ENCODE results near the gene VWA1.
"Not testable (repeated sequence)": the region's sequence is repeated elsewhere in the genome, so short reads cannot be mapped to it uniquely, and the experiment has no call there.

VWA1 gene

GRCh38 chr1:1422465-1423244 is 12.8 kb upstream of the VWA1 start:
- no peak for DNase-seq (ENCODE audit: low read depth)

GRCh38 chr1:1423245-1423597 is 12.3 kb upstream of the VWA1 start:
- no peak for DNase-seq (ENCODE audit: low read depth)

GRCh38 chr1:1424707-1425106 is 10.8 kb upstream of the VWA1 start:
- DNase-seq (ENCODE audit: low read depth) = no peak

GRCh38 chr1:1425426-1425752 is 10.1 kb upstream of the VWA1 start:
- no peak for DNase-seq (ENCODE audit: low read depth)

GRCh38 chr1:1425753-1426495 is 9.6 kb upstream of the VWA1 start:
- DNase-seq (ENCODE audit: low read depth) = no peak

- no peak for DNase-seq (ENCODE audit: low read depth)
Observed at GRCh38 chr1:1426496-1427105, 8.9 kb upstream of the VWA1 start.

- DNase-seq (ENCODE audit: low read depth) = no peak
Observed at GRCh38 chr1:1427106-1427819, 8.2 kb upstream of the VWA1 start.

- no peak for DNase-seq (ENCODE audit: low read depth)
Observed at GRCh38 chr1:1427820-1428148, 7.7 kb upstream of the VWA1 start.

- no peak for DNase-seq (ENCODE audit: low read depth)
Observed at GRCh38 chr1:1428174-1428573, 7.3 kb upstream of the VWA1 start.

GRCh38 chr1:1428967-1429366 is 6.5 kb upstream of the VWA1 start:
- DNase-seq (ENCODE audit: low read depth) = not testable (repeated sequence)

GRCh38 chr1:1429671-1430073 is 5.8 kb upstream of the VWA1 start:
- no peak for DNase-seq (ENCODE audit: low read depth)

GRCh38 chr1:1430114-1430982 is 5.1 kb upstream of the VWA1 start:
- no peak for DNase-seq (ENCODE audit: low read depth)

GRCh38 chr1:1430992-1431844 is 4.3 kb upstream of the VWA1 start:
- DNase-seq (ENCODE audit: low read depth) = no peak

GRCh38 chr1:1431845-1432273 is 3.6 kb upstream of the VWA1 start:
- DNase-seq (ENCODE audit: low read depth) = no peak

GRCh38 chr1:1432274-1432950 is 3.1 kb upstream of the VWA1 start:
- no peak for DNase-seq (ENCODE audit: low read depth)

GRCh38 chr1:1432951-1433803 is 2.3 kb upstream of the VWA1 start:
- no peak for DNase-seq (ENCODE audit: low read depth)

GRCh38 chr1:1433804-1434130 is 1.7 kb upstream of the VWA1 start:
- DNase-seq (ENCODE audit: low read depth) = no peak

- DNase-seq (ENCODE audit: low read depth) = no peak
Observed at GRCh38 chr1:1434131-1434823, 1.2 kb upstream of the VWA1 start.

- no peak for DNase-seq (ENCODE audit: low read depth)
Observed at GRCh38 chr1:1434824-1435105, 725 bp upstream of the VWA1 start.

Measured in stimulated activated CD8-positive, alpha-beta memory T cell treated with anti-CD3 and anti-CD28 coated beads, Interleukin-12 subunit alpha, Interleukin-12 subunit beta, amount 100 ng/mL, for 4 hours (primary cell).